Measurements from ENCODE around the gene LRRC2.
"Not testable (repeated sequence)": the region's sequence is repeated elsewhere in the genome, so short reads cannot be mapped to it uniquely, and the experiment has no call there.

The LRRC2 gene, protein sequence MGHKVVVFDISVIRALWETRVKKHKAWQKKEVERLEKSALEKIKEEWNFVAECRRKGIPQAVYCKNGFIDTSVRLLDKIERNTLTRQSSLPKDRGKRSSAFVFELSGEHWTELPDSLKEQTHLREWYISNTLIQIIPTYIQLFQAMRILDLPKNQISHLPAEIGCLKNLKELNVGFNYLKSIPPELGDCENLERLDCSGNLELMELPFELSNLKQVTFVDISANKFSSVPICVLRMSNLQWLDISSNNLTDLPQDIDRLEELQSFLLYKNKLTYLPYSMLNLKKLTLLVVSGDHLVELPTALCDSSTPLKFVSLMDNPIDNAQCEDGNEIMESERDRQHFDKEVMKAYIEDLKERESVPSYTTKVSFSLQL

DNA sequence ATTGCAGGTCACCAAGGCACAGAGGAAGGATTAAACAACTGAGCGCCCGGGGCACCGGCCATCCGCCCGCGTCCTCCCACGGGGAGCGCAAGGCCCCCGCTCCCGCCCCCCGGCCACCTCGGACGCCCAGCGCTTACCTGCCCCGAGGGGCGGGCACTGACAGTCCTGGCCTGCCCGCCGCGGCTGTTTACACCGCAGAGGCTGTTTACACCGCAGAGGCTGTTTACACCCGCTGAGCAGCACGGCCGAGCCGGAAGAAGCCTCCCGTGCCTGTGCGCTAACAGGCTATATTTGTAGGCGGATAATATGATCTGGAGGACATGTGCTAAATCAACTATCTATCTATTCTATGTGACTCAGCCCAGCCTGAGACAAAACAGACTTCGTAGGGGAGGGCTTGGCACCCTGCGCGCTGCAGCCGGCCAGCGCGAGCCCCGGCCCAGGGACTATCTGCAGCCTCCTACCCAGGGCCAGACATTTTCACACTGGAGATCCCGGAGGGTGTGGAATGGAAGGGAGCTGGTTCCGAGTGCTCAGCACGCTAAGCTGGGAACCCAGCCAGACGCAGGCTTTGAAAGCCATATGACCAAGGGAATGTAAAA is at the start of gene LRRC2:
LRRC2 (minus strand) TSS at position 263 of the 602 bp plus-strand sequence. CDS start 14,711 bp downstream, outside the sequence.
- no peak for DNase-seq

GRCh38 chr3:46615050-46615775 is 49.1 kb upstream of the LRRC2 start:
- DNase-seq: no peak

GRCh38 chr3:46614431-46614830 is 48.3 kb upstream of the LRRC2 start:
- no peak for DNase-seq

DNA sequence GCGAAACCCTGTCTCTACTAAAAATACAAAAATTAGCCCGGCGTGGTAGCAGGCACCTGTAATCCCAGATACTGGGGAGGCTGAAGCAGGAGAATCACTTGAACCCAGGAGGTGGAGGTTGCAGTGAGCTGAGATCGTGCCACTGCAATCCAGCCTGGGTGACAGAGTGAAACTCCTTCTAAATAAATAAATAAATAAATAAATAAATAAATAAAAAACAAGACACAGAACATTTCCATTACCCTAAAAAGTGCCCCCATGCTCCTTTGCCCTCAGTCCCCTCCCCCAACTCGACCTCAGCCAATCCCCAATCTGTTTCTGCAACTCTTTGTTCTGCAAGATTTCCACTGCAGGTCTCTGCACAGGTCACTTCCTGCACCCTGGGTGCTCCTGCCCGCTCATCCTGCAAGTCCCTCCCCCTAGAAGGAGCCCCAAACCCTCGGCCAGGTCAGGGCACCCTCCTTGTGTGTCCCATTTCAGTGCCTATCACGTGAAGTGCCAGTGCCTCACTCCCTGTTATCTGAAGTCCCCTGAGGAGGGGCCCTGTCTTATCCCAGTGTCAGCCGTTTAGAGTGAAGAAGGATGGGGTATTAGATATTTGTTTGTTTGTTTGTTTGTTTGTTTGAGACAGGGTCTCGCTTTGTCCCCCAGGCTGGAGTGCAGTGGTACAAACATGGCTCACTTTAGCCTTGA is 47.4 kb upstream of the LRRC2 start:
- DNase-seq: no peak

DNA sequence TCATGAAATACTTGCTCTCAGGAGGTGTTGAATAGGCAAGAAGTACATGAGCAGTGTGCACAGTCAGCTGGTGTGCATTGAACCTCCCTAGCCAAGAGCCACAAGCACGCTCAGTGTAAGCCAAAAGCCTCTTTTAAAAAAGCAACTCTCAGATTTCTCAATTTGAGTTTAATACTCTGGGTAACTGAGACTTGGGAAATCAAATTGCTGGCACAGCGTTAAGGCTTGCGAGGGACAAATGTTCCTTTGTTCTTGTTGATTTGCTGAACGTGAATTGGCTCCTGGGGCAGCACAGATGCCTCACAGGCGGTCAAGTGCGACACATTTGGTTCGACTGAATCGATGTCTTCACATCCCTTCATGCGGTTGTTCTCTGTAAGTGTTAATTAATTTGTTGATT is 46.2 kb upstream of the LRRC2 start, which contains the start of gene FAM240A:
FAM240A (plus strand) TSS at position 202 of the 400 bp plus-strand sequence; CDS start at position 361, 159 bp downstream.
- DNase-seq: no peak

GRCh38 chr3:46609944-46610722 is 44.0 kb upstream of the LRRC2 start:
- no peak for DNase-seq

- no peak for DNase-seq
Measured at GRCh38 chr3:46609212-46609721, 43.2 kb upstream of the LRRC2 start.

GRCh38 chr3:46607603-46608028 is 41.5 kb upstream of the LRRC2 start:
- DNase-seq: no peak

- no peak for DNase-seq
Measured at GRCh38 chr3:46604127-46604526, 38.0 kb upstream of the LRRC2 start.

DNA sequence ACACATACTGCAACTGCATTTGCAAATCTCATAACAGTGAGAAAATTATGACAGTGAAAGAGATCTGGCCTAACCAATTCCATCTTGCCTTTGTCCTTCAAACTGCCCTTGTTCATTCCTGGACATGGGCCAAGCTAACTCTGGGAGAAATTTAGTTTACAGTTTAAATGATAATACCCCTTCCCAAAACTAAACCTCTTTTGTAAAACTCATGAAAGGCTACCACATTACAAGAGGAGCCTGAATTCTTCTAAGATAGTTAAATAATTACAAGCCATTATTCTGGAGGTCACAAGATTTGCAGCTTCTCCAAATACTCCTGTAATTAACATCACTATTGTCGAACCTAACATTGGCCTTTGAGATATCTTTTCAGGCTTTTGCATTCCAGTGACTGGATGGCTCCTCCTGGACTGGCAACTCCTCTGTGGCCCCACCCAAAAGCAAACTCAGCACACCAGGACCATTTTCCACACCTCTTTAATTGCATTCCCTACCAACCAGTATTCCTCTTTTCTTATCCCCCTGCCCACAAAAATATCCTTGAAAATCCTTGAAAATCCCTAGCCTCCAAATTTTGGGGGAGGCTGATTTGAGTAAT is 37.4 kb upstream of the LRRC2 start:
- no peak for DNase-seq

- DNase-seq: no peak
Measured at GRCh38 chr3:46599590-46599989, 33.5 kb upstream of the LRRC2 start.

DNA sequence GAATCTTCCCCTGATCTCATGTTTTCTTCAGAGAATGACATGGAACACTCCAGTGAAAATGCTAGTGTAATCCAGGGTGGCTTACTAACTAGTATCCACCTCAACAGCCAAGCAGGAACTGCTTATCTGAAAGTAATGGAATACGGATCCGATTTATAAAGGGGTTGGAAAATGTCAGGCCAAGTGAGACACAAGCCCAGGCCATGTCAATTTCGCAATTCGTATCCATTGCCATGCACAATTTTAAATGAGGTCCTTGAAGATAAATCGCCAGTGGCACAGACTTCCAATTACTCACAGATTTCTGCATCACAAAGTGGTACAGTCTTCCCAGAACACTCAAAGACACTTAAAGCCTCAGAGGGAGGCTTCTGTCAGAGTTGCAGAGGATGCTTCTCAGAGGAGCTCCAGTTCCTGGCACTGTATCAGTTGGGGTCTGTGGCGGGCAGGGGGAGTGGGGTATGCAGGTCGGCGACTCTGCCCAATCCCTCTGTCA is 29.8 kb upstream of the LRRC2 start:
- DNase-seq: no peak

DNA sequence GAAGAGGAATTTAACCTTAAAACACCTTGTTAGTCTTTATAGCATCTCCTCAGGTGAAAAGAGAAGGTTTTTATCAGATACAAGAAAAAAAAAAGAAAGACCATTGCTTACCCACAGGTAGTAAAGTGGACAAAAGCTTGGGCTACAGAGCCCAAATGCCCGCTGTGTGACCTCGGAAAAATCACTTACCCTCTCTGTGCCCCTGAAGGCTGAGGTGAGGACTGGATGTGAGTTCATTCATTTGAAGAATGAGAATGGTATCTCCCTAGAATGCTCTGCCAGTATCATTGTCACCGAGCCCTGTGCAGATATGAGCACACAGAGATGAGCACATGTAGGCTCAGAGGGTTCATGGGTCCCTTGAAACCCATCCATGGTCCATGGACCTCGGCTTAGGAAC is 28.6 kb upstream of the LRRC2 start:
- DNase-seq: no peak

- no peak for DNase-seq
Measured at GRCh38 chr3:46593979-46594378, 27.9 kb upstream of the LRRC2 start.

- no peak for DNase-seq
Measured at GRCh38 chr3:46593274-46593862, 27.3 kb upstream of the LRRC2 start.

DNA sequence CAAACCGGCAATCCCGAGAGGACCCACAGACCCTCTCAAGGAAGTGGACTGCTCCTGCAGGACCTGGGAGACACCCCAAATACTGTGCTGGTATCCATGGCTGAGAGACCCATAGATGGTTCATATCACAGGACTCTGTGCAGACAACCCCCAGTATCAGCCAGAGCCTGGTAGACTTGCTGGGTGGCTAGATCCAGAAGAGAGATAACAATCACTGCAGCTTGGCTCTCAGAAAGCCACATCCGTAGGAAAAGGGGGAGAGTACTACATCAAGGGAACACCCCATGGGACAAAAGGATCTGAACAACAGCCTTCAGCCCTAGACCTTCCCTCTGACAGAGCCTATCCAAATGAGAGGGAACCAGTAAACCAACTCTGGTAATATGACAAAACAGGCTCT is 21.2 kb upstream of the LRRC2 start:
- DNase-seq: not testable (repeated sequence)

- no peak for DNase-seq
Measured at GRCh38 chr3:46586738-46587246, 20.7 kb upstream of the LRRC2 start.

DNA sequence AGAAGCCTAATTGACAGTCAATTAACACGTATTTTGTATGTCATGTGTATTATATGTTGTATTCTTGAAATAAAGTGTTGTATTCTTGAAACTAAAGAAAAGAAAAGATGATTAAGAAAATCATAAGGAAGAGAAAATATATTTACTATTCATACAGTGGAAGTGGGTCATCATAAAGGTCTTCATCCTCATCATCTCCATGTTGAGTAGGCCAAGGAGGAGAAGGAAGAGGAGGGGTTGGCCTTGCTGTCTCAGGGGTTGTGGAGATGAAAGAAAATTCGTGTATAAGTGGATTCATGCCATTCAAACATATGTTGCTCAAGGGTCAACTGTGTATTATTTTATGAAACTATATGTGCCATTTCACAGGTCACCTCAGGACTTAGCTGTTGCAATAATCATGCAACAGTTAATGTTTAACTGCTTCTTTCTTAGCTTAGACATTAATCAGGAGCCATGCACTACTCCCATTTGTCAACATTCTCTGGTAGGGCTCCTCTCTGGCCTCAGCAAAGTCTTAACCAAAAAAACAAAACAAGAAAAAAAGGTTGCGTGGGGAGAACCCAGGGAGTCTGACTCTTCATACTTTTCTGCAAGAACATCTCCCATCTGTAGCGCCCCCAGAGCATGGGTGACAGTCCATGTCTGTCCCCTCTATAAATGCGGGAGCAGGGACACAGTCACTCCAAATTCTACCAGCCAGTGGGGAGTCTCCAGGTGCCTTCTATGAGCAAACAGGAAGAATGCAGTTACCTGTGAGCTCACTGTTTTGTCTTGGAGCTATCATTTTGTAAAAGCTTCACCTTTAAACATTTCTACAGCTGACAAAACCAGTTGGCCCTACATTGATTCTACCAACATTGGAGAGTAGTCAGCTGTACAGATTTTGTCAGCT is 19.9 kb upstream of the LRRC2 start:
- DNase-seq: no peak

- no peak for DNase-seq
Measured at GRCh38 chr3:46584598-46585467, 18.7 kb upstream of the LRRC2 start.

Measured in SIG-M5 (cell line).